Transverse colon (tissue), 3 donors: Measurements from ENCODE around the gene ZNF423.

ENCODE experiments used
- POLR2A ChIP-seq: fragments of 450-650 bp; IDR thresholded peaks from one replicate; pipeline ENCODE4 v1.6.1; 2016; ENCODE audit warnings: antibody characterized with exemption, mild to moderate bottlenecking, moderate library complexity
- POLR2AphosphoS5 ChIP-seq, 3 donors: sonication (generic); formaldehyde crosslinking; IDR thresholded peaks; one replicate each; pipeline ENCODE4 v1.6.1; 2016; ENCODE audit warnings: antibody characterized with exemption in 3 of 3

GRCh38 chr16:49592546-49593423 lies 263.1 kb downstream of the ZNF423 start:
- TF ChIP-seq POLR2AphosphoS5 (IDR thresholded peaks at IDR 0.05) = no peak
- TF ChIP-seq POLR2A = no peak
